ENCODE measurements around the gene FOXK1. TPM values are rescaled to one million over a fixed set of nuclear protein-coding genes. Genes with fewer than 3 reads are reported as not detected.

Gene FOXK1
- total RNA-seq, 2 experiments from 2014 or later, result 67.8 to 68.1 TPM

DNA sequence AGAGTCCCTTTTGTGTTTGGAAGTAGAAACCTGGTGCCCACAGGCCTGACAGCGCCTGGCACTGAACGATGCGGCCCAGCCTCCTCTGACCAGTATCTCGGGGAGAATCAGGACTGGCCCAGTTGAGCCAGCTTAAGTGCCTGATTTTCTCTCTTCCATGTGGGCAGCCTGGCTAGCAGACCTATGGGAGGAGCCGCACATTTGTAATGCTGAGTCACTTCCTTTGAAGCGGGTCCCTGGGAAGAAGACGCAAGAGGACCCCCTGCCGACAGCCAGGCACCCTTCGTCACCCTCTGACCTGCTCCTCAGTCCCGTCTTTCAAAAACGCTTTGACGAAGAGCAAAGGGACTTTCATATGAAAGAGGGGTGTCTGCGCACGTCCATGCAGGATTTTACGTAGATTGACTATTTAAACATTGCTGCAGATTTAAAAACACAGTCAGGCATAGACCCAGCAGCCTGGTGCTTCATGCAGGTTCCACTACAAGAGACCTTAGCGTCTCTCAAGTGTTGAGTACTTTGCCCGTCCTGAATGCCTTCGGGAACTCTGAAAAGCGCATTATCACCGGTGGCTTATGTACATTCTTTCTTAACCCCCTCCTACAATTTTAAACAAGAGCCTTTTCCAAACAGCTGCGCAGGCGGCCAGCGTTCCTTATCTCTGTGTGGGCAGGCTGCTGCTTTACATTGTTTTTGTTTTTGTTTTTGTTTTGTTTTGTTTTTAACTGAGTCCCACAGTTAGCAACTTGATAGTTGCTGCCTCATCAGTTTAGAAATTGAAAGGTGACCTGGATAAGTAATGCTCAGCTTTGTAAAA, 56.8 kb downstream of the FOXK1 start:
- no peaks in the 10 kb centered on the region for H3K27me3 Mint-ChIP-seq
- intact Hi-C loops (cut with DNase I, micrococcal nuclease), result loop anchor here in 1 of 2 experiments (1.0 kb wide), 1 partner anchor 55 kb away; no protein-coding TSS in a partner anchor
- DNase-seq (peak in 5 of 14 experiments; percentile 33 to 69 (median 48)), ATAC-seq (ENCODE audit: poor library complexity) (peak; percentile 25)
- no peaks in the 10 kb centered on the region for H3K9me3 ChIP-seq (ENCODE audit: control insufficient read depth in 1 of 2, insufficient read depth in 1 of 2, low read length in 2 of 2)
- peak overlapping the region; percentile 35 for H3K4me3 ChIP-seq (ENCODE audit: low read length)
- H3K4me1 ChIP-seq (ENCODE audit: insufficient read depth, low read length), result peaks cover 45% of the 10 kb centered on the region
- H3K4me3 Mint-ChIP-seq, result peak overlapping the region; percentile 87
- peaks cover 75% of the 10 kb centered on the region for H3K4me1 Mint-ChIP-seq (ENCODE audit: low read depth)
- H3K36me3 ChIP-seq (ENCODE audit: insufficient read depth, low read length), result peaks cover 17% of the 10 kb centered on the region
- ChIA-PET CTCF (no interaction called here), POLR2A (interaction anchor here (0.6 to 1.5 kb wide), 6 partner anchors 9 to 97 kb away, joined by 3 to 7 read pairs (median 3); partner anchors contain the start of gene AP5Z1)
- H3K36me3 Mint-ChIP-seq (ENCODE audit: low read depth), result peaks cover 44% of the 10 kb centered on the region
- no peaks in the 10 kb centered on the region for H3K27me3 ChIP-seq (ENCODE audit: control insufficient read depth in 1 of 2, insufficient read depth in 2 of 2, low read length in 2 of 2)
- H3K9me3 Mint-ChIP-seq, result no peaks in the 10 kb centered on the region
- H3K27ac Mint-ChIP-seq, result peak overlapping the region; percentile 94
- TF ChIP-seq, protein P1, sequence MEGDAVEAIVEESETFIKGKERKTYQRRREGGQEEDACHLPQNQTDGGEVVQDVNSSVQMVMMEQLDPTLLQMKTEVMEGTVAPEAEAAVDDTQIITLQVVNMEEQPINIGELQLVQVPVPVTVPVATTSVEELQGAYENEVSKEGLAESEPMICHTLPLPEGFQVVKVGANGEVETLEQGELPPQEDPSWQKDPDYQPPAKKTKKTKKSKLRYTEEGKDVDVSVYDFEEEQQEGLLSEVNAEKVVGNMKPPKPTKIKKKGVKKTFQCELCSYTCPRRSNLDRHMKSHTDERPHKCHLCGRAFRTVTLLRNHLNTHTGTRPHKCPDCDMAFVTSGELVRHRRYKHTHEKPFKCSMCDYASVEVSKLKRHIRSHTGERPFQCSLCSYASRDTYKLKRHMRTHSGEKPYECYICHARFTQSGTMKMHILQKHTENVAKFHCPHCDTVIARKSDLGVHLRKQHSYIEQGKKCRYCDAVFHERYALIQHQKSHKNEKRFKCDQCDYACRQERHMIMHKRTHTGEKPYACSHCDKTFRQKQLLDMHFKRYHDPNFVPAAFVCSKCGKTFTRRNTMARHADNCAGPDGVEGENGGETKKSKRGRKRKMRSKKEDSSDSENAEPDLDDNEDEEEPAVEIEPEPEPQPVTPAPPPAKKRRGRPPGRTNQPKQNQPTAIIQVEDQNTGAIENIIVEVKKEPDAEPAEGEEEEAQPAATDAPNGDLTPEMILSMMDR (IDR thresholded peaks at IDR 0.05), result no peak
- H3K27ac ChIP-seq (ENCODE audit: low read depth in 1 of 2, low read length in 2 of 2), result peak overlapping the region; percentile 41 to 62

DNA sequence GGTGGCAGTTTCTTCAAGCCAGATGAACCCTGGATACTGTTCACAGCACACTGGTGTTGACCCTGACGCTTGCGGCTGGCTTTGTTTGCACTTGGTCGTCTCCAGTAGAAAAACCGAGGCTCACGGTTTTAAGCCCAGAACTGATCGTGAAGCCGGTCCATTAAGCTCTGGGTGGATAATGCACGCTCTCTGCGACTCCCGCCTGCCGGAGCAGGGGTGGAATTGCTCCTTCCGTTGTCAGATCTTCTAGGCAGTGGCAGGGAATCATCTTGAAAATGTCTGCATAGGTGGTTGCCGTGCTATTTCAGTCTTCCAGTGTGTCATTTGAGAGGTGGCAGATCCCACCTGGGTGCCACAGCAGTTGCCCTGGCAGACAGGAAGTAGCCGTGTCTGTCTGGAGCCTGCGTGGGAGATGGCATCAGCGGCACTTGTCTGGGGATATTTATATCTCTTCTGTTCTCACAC, 57.5 kb downstream of the FOXK1 start:
- peaks cover 45% of the 10 kb centered on the region for H3K4me1 ChIP-seq (ENCODE audit: insufficient read depth, low read length)
- POLR2A ChIA-PET, result interaction anchor here (0.6 to 1.5 kb wide), 4 partner anchors 8 to 98 kb away, joined by 3 to 7 read pairs (median 4); partner anchors contain the start of gene AP5Z1

DNA sequence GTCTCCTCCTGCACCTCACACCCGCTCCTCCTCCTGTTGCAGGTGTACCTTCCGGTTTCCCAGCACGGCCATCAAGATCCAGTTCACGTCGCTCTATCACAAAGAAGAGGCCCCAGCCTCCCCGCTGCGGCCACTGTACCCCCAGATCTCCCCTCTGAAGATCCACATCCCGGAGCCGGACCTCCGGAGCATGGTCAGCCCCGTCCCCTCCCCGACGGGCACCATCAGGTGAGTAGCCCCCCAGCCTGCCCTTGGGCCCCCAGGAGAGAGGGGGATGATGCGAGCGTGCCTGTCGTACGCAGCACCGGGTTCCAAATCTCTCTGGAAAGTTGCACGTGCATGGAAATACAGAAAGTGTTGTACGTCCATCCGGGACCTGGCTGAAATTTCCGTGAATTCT, 58.7 kb downstream of the FOXK1 start:
- ChIA-PET CTCF (no interaction called here), POLR2A (no interaction called here)

More for the DNA sequence above, 57.5 kb downstream of the FOXK1 start:
- intact Hi-C loops (cut with DNase I, micrococcal nuclease), result loop anchor here in 1 of 2 experiments (1.0 kb wide), 1 partner anchor 55 kb away; no protein-coding TSS in a partner anchor
- peak in 13 of 14 experiments; percentile 17 to 82 (median 50) for DNase-seq
- ATAC-seq (ENCODE audit: poor library complexity), result peak; percentile 71
- H3K27me3 Mint-ChIP-seq, result no peaks in the 10 kb centered on the region
- peak overlapping the region; percentile 87 for H3K4me3 Mint-ChIP-seq
- Histone ChIP-seq H3K9me3 (ENCODE audit: control insufficient read depth in 1 of 2, insufficient read depth in 1 of 2, low read length in 2 of 2) (no peaks in the 10 kb centered on the region), H3K27ac (ENCODE audit: low read depth in 1 of 2, low read length in 2 of 2) (peak overlapping the region; percentile 41 to 62), H3K27me3 (ENCODE audit: control insufficient read depth in 1 of 2, insufficient read depth in 2 of 2, low read length in 2 of 2) (no peaks in the 10 kb centered on the region), H3K36me3 (ENCODE audit: insufficient read depth, low read length) (peaks cover 17% of the 10 kb centered on the region), H3K4me3 (ENCODE audit: low read length) (peak overlapping the region; percentile 35)
- TF ChIP-seq, protein P1 (IDR thresholded peaks at IDR 0.05), result no peak
- no peaks in the 10 kb centered on the region for H3K9me3 Mint-ChIP-seq
- peaks cover 50% of the 10 kb centered on the region for H3K36me3 Mint-ChIP-seq (ENCODE audit: low read depth)
- peak overlapping the region; percentile 94 for H3K27ac Mint-ChIP-seq
- CTCF ChIA-PET, result interaction anchor here (0.6 kb wide), 1 partner anchor 36 kb away, joined by 4 read pairs; no protein-coding TSS in a partner anchor
- H3K4me1 Mint-ChIP-seq (ENCODE audit: low read depth), result peaks cover 76% of the 10 kb centered on the region

More for the DNA sequence above, 58.7 kb downstream of the FOXK1 start:
- Mint-ChIP-seq H3K4me1 (ENCODE audit: low read depth) (peaks cover 78% of the 10 kb centered on the region), H3K27ac (peak overlapping the region; percentile 93), H3K9me3 (no peaks in the 10 kb centered on the region), H3K27me3 (no peaks in the 10 kb centered on the region), H3K4me3 (peak overlapping the region; percentile 34), H3K36me3 (ENCODE audit: low read depth) (peaks cover 63% of the 10 kb centered on the region)
- TF ChIP-seq, protein P1 (IDR thresholded peaks at IDR 0.05), result no peak
- Histone ChIP-seq H3K27me3 (ENCODE audit: control insufficient read depth in 1 of 2, insufficient read depth in 2 of 2, low read length in 2 of 2) (no peaks in the 10 kb centered on the region), H3K4me1 (ENCODE audit: insufficient read depth, low read length) (peaks cover 47% of the 10 kb centered on the region), H3K9me3 (ENCODE audit: control insufficient read depth in 1 of 2, insufficient read depth in 1 of 2, low read length in 2 of 2) (no peaks in the 10 kb centered on the region), H3K36me3 (ENCODE audit: insufficient read depth, low read length) (peaks cover 17% of the 10 kb centered on the region), H3K4me3 (ENCODE audit: low read length) (no peak overlapping the region), H3K27ac (ENCODE audit: low read depth in 1 of 2, low read length in 2 of 2) (no peak overlapping the region)
- intact Hi-C loops (cut with DNase I, micrococcal nuclease), result no loop called here
- no peak for DNase-seq
- no peak for ATAC-seq (ENCODE audit: poor library complexity)

Measured in CD4-positive, alpha-beta T cell (primary cell).